Measurements from ENCODE around the gene TRIP11. TPM values are rescaled to one million over a fixed set of nuclear protein-coding genes. Genes with fewer than 3 reads are reported as not detected.

TRIP11 gene
- total and polyA plus RNA-seq, 2 of the 13 experiments (the other 11 are each of a cell fraction or from before 2014, with no cell fraction given): 10.9 to 32.8 TPM

DNA sequence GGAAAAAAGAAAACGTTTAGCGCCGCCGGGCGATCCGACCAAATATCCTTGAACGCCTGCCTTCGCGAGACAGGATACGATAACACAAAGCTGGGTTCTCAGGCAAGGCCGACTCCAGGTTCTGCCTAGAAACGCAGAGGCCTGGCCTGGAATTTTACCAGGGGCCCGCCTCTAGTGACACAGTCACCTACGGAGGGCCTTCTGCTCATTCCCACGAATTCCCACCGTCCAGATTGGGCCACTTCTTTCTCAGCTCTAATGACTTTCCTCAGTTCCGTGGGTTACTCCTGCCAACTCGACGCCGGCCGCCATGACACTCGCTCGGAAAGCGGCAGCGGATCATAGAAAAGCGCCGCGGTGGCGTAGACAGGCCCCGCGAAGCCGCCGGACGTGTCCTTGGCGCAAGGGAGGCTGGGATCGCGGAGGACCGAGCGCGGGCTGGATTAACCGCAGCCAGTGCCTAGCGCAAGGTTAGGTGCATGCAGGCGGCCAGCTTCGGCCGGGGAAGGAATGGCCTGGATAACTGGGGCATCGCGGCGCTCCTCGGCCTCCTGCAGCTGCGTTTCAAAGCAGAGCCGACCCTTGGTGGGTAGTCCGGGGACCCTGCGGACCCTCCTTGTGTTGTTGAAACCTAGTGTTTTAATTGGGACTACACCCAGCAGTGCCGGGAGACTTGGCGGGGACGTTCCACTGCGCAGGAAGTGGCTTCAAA lies at the start of gene TRIP11 (continued):
- TF ChIP-seq ZNF674 (CRISPR knock-in tag; IDR thresholded peaks at IDR 0.05; ENCODE audit: low read depth) (no peak), SMYD3 (CRISPR knock-in tag; IDR thresholded peaks at IDR 0.05) (0 out of 2 replicates have a peak, but pooled peaks have one; percentile 40), MZF1 (CRISPR knock-in tag; IDR thresholded peaks at IDR 0.05; ENCODE audit: borderline replicate concordance) (no peak), MIXL1 (CRISPR knock-in tag; IDR thresholded peaks at IDR 0.05) (no peak; the same call in 1 of the 2 replicates), ZSCAN12 (CRISPR knock-in tag; IDR thresholded peaks at IDR 0.05) (no peak; the same call in 1 of the 2 replicates), POLR2G (IDR thresholded peaks at IDR 0.05; ENCODE audit: low read depth, low read length) (peak; percentile 93), MIER2 (CRISPR knock-in tag; IDR thresholded peaks at IDR 0.05) (no peak), YEATS4 (CRISPR knock-in tag; IDR thresholded peaks at IDR 0.05; ENCODE audit: borderline replicate concordance) (peak; percentile 97), ZNF777 (CRISPR knock-in tag; IDR thresholded peaks at IDR 0.05) (peak; percentile 80), ZNF383 (CRISPR knock-in tag; IDR thresholded peaks at IDR 0.05; ENCODE audit: borderline replicate concordance) (no peak), ZFP90 (CRISPR knock-in tag; IDR thresholded peaks at IDR 0.05; ENCODE audit: borderline replicate concordance) (peak; percentile 65; the same call in 1 of the 2 replicates), ZNF83 (CRISPR knock-in tag; IDR thresholded peaks at IDR 0.05; ENCODE audit: borderline replicate concordance) (no peak), ZNF253 (CRISPR knock-in tag; IDR thresholded peaks at IDR 0.05; ENCODE audit: borderline replicate concordance) (no peak), ATM (IDR thresholded peaks at IDR 0.05; ENCODE audit: borderline replicate concordance) (no peak)
- TF ChIP-seq, protein P1, sequence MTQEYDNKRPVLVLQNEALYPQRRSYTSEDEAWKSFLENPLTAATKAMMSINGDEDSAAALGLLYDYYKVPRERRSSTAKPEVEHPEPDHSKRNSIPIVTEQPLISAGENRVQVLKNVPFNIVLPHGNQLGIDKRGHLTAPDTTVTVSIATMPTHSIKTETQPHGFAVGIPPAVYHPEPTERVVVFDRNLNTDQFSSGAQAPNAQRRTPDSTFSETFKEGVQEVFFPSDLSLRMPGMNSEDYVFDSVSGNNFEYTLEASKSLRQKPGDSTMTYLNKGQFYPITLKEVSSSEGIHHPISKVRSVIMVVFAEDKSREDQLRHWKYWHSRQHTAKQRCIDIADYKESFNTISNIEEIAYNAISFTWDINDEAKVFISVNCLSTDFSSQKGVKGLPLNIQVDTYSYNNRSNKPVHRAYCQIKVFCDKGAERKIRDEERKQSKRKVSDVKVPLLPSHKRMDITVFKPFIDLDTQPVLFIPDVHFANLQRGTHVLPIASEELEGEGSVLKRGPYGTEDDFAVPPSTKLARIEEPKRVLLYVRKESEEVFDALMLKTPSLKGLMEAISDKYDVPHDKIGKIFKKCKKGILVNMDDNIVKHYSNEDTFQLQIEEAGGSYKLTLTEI (CRISPR knock-in tag; conservative IDR thresholded peaks at IDR 0.05): no peak
- TF ChIP-seq, protein P2, sequence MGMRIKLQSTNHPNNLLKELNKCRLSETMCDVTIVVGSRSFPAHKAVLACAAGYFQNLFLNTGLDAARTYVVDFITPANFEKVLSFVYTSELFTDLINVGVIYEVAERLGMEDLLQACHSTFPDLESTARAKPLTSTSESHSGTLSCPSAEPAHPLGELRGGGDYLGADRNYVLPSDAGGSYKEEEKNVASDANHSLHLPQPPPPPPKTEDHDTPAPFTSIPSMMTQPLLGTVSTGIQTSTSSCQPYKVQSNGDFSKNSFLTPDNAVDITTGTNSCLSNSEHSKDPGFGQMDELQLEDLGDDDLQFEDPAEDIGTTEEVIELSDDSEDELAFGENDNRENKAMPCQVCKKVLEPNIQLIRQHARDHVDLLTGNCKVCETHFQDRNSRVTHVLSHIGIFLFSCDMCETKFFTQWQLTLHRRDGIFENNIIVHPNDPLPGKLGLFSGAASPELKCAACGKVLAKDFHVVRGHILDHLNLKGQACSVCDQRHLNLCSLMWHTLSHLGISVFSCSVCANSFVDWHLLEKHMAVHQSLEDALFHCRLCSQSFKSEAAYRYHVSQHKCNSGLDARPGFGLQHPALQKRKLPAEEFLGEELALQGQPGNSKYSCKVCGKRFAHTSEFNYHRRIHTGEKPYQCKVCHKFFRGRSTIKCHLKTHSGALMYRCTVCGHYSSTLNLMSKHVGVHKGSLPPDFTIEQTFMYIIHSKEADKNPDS (CRISPR knock-in tag; IDR thresholded peaks at IDR 0.05): no peak; the same call in none of the 2 replicates
- TF ChIP-seq, protein P3, sequence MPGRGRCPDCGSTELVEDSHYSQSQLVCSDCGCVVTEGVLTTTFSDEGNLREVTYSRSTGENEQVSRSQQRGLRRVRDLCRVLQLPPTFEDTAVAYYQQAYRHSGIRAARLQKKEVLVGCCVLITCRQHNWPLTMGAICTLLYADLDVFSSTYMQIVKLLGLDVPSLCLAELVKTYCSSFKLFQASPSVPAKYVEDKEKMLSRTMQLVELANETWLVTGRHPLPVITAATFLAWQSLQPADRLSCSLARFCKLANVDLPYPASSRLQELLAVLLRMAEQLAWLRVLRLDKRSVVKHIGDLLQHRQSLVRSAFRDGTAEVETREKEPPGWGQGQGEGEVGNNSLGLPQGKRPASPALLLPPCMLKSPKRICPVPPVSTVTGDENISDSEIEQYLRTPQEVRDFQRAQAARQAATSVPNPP (CRISPR knock-in tag; IDR thresholded peaks at IDR 0.05): 0 out of 2 replicates have a peak, but pooled peaks have one; percentile 64
- TF ChIP-seq, protein P4, sequence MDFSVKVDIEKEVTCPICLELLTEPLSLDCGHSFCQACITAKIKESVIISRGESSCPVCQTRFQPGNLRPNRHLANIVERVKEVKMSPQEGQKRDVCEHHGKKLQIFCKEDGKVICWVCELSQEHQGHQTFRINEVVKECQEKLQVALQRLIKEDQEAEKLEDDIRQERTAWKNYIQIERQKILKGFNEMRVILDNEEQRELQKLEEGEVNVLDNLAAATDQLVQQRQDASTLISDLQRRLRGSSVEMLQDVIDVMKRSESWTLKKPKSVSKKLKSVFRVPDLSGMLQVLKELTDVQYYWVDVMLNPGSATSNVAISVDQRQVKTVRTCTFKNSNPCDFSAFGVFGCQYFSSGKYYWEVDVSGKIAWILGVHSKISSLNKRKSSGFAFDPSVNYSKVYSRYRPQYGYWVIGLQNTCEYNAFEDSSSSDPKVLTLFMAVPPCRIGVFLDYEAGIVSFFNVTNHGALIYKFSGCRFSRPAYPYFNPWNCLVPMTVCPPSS (IDR thresholded peaks at IDR 0.05): no peak
- TF ChIP-seq, protein P5, sequence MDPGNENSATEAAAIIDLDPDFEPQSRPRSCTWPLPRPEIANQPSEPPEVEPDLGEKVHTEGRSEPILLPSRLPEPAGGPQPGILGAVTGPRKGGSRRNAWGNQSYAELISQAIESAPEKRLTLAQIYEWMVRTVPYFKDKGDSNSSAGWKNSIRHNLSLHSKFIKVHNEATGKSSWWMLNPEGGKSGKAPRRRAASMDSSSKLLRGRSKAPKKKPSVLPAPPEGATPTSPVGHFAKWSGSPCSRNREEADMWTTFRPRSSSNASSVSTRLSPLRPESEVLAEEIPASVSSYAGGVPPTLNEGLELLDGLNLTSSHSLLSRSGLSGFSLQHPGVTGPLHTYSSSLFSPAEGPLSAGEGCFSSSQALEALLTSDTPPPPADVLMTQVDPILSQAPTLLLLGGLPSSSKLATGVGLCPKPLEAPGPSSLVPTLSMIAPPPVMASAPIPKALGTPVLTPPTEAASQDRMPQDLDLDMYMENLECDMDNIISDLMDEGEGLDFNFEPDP (CRISPR knock-in tag; conservative IDR thresholded peaks at IDR 0.05): no peak

Data from HepG2 (cell line).